ENCODE data around the gene CYTH1.

The CYTH1 gene

GRCh38 chr17:78705071-78705470, 77.0 kb downstream of the CYTH1 start:
- Histone ChIP-seq H3K27me3 (replicated peaks) (no peaks in the 10 kb centered on the region), H3K4me3 (ENCODE audit: low read depth, low read length) (no peak overlapping the region), H3K27ac (no peak overlapping the region), H3K36me3 (replicated peaks) (peaks cover 4% of the 10 kb centered on the region)
- in situ Hi-C loops (cut with HindIII; ENCODE audit: low pct_ligation_motif_present, low sequenced_read_pairs): loop anchor here (25.0 kb wide), 1 partner anchor 218 kb away; no protein-coding TSS in a partner anchor
- no peak for TF ChIP-seq CTCF (IDR thresholded peaks at IDR 0.05; ENCODE audit: low read depth, low read length, missing control alignments)
- no peak for DNase-seq

- peaks cover 4% of the 10 kb centered on the region for H3K36me3 ChIP-seq (replicated peaks)
- H3K4me3 ChIP-seq (ENCODE audit: low read depth, low read length): no peak overlapping the region
- in situ Hi-C loops (cut with HindIII; ENCODE audit: low pct_ligation_motif_present, low sequenced_read_pairs): loop anchor here (25.0 kb wide), 1 partner anchor 217 kb away; no protein-coding TSS in a partner anchor
- no peaks in the 10 kb centered on the region for H3K27me3 ChIP-seq (replicated peaks)
- no peak for DNase-seq
- no peak for TF ChIP-seq CTCF (IDR thresholded peaks at IDR 0.05; ENCODE audit: low read depth, low read length, missing control alignments)
- no peak overlapping the region for H3K27ac ChIP-seq
These were observed 77.5 kb downstream of the CYTH1 start for GRCh38 chr17:78704594-78704993.

GRCh38 chr17:78697554-78698343, 84.3 kb downstream of the CYTH1 start:
- TF ChIP-seq CTCF (IDR thresholded peaks at IDR 0.05; ENCODE audit: low read depth, low read length, missing control alignments): peak; percentile 26
- no peak overlapping the region for H3K4me3 ChIP-seq (ENCODE audit: low read depth, low read length)
- H3K36me3 ChIP-seq (replicated peaks): peaks cover 4% of the 10 kb centered on the region
- DNase-seq: no peak
- no peaks in the 10 kb centered on the region for H3K27me3 ChIP-seq (replicated peaks)
- no peak overlapping the region for H3K27ac ChIP-seq
- in situ Hi-C loops (cut with HindIII; ENCODE audit: low pct_ligation_motif_present, low sequenced_read_pairs): no loop called here

GRCh38 chr17:78697122-78697521, 85.0 kb downstream of the CYTH1 start:
- TF ChIP-seq CTCF (IDR thresholded peaks at IDR 0.05; ENCODE audit: low read depth, low read length, missing control alignments): no peak
- Histone ChIP-seq H3K27me3 (replicated peaks) (no peaks in the 10 kb centered on the region), H3K4me3 (ENCODE audit: low read depth, low read length) (no peak overlapping the region), H3K36me3 (replicated peaks) (peaks cover 4% of the 10 kb centered on the region), H3K27ac (no peak overlapping the region)
- DNase-seq: no peak
- in situ Hi-C loops (cut with HindIII; ENCODE audit: low pct_ligation_motif_present, low sequenced_read_pairs): no loop called here

GRCh38 chr17:78696016-78696982, 85.8 kb downstream of the CYTH1 start:
- no peaks in the 10 kb centered on the region for H3K36me3 ChIP-seq (replicated peaks)
- no peak overlapping the region for H3K4me3 ChIP-seq (ENCODE audit: low read depth, low read length)
- no peak for DNase-seq
- no peak overlapping the region for H3K27ac ChIP-seq
- TF ChIP-seq CTCF (IDR thresholded peaks at IDR 0.05; ENCODE audit: low read depth, low read length, missing control alignments): no peak
- no peaks in the 10 kb centered on the region for H3K27me3 ChIP-seq (replicated peaks)
- in situ Hi-C loops (cut with HindIII; ENCODE audit: low pct_ligation_motif_present, low sequenced_read_pairs): no loop called here

All from brain microvascular endothelial cell (primary cell).